Measurements from ENCODE around the gene RCSD1. TPM values are rescaled to one million over a fixed set of nuclear protein-coding genes. Genes with fewer than 3 reads are reported as not detected.

RCSD1 gene
- total and polyA plus RNA-seq, 2 donors (not counting 3 experiments of a cell fraction or from before 2014, with no cell fraction given), result 0.08 to 1.00 TPM

GRCh38 chr1:167697667-167698141 lies 67.7 kb downstream of the RCSD1 start:
- DNase-seq (ENCODE audit: low read depth, low spot score) (no peak), FAIRE-seq (no peak)
- POLR2A ChIA-PET, result no interaction called here
- H3K9me3 ChIP-seq (replicated peaks; ENCODE audit: control insufficient read depth, insufficient read depth, low read length), result no peaks in the 10 kb centered on the region
- dilution Hi-C loops (cut with MboI; ENCODE audit: extremely low pct_ligation_motif_present, low sequenced_read_pairs) (no loop called here), intact Hi-C loops (cut with micrococcal nuclease) (no loop called here)
- peaks cover 0 to 3% of the 10 kb centered on the region in 2 experiments for H3K27me3 ChIP-seq (ENCODE audit: control insufficient read depth in 2 of 2, insufficient read depth in 2 of 2, low read length in 2 of 2)
- no peaks in the 10 kb centered on the region for H3K9me1 ChIP-seq (replicated peaks; ENCODE audit: control insufficient read depth, extremely low read depth, insufficient read depth, low read length)
- no peaks in the 10 kb centered on the region for H3K79me2 ChIP-seq (ENCODE audit: control insufficient read depth, insufficient read depth, low read length)
- CTCF ChIA-PET, result interaction anchor here (0.8 to 1.5 kb wide), 3 partner anchors 10 to 385 kb away, joined by 3 to 6 read pairs (median 3); no protein-coding TSS in a partner anchor
- H3K36me3 ChIP-seq (ENCODE audit: control insufficient read depth in 2 of 2, extremely low read depth in 1 of 2, insufficient read depth in 2 of 2, low read length in 2 of 2), result no peaks in the 10 kb centered on the region
- H3K4me2 ChIP-seq (ENCODE audit: insufficient read depth, low read length), result no peak overlapping the region
- H3K27ac ChIP-seq (ENCODE audit: insufficient read depth, low read depth, low read length), result no peak overlapping the region
- no peak overlapping the region for H3K9ac ChIP-seq (replicated peaks; ENCODE audit: extremely low read depth, insufficient read depth, low read length)
- no peaks in the 10 kb centered on the region for H3K4me1 ChIP-seq (ENCODE audit: control insufficient read depth, extremely low read depth, insufficient read depth, low read length)
- H2AFZ ChIP-seq (ENCODE audit: low read depth, low read length), result no peak overlapping the region
- no TSS peak for BruUV-seq (replicated peaks)
- no peak overlapping the region for H3K4me3 ChIP-seq (replicated peaks in 1 of 3; ENCODE audit: insufficient read depth in 1 of 3, low read depth in 1 of 3, low read length in 3 of 3)
- TF ChIP-seq MYC (IDR thresholded peaks at IDR 0.05; ENCODE audit: low read depth, low read length), result no peak
- no peak for TF ChIP-seq POLR2A (IDR thresholded peaks at IDR 0.05; ENCODE audit: low read depth, low read length)
- TF ChIP-seq JUN (IDR thresholded peaks at IDR 0.05; ENCODE audit: borderline replicate concordance, insufficient read depth, insufficient read length, low read depth), result no peak
- no peak for TF ChIP-seq POLR2AphosphoS5 (IDR thresholded peaks at IDR 0.05; ENCODE audit: insufficient read depth, low read depth, low read length)
- TF ChIP-seq EZH2 (IDR thresholded peaks at IDR 0.05; ENCODE audit: borderline replicate concordance, low read depth, low read length, severe bottlenecking), result no peak
- no peak for TF ChIP-seq MAX (IDR thresholded peaks at IDR 0.05; ENCODE audit: insufficient read depth, insufficient read length)
- TF ChIP-seq FOS (IDR thresholded peaks at IDR 0.05; ENCODE audit: borderline replicate concordance, insufficient read depth, low read length), result no peak
- no peak for TF ChIP-seq GATA2 (IDR thresholded peaks at IDR 0.05; ENCODE audit: insufficient read depth, insufficient read length, low read depth, low read length)
- no peak for TF ChIP-seq CTCF (IDR thresholded peaks at IDR 0.05; ENCODE audit: extremely low read depth in 1 of 2, insufficient read depth in 1 of 2, low read depth in 1 of 2, low read length in 2 of 2)
- H4K20me1 ChIP-seq (replicated peaks; ENCODE audit: control insufficient read depth, extremely low read depth, insufficient read depth, low read length), result no peaks in the 10 kb centered on the region
